ENCODE results near the gene MVP. TPM values are rescaled to one million over a fixed set of nuclear protein-coding genes. Genes with fewer than 3 reads are reported as not detected.
"Not testable (repeated sequence)": the region's sequence is repeated elsewhere in the genome, so short reads cannot be mapped to it uniquely, and the experiment has no call there.

Gene MVP
- total RNA-seq, 4 donors from 2014 or later, result 101 to 156 (median 123) TPM

DNA sequence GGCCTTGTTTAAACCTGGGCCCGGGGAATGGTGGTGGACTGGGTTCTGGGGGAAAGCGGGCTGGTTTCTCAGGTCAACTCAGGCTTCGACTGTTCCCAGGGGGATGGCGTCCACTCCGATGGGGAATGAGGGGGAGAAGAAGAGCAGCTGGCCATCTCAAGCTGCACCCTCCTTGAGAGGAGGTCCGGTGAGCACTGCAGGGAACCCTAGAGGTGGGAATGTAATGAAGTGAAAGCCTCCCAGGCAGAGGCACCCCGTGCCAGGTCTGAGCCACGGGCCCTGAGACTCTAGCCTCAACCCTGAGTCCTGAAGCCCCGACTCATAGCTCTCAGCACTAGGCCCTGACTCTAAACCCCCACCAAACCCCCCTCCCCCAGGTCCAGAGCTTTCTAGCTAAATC is 43.9 kb downstream of the MVP start:
- Histone ChIP-seq H3K27ac (replicated peaks in 1 of 4) (peak overlapping the region in 1 of 4 donors; percentile 86), H3K27me3 (no peaks in the 10 kb centered on the region), H3K4me3 (no peak overlapping the region), H3K9me3 (no peaks in the 10 kb centered on the region), H3K36me3 (peaks cover 11 to 22% (median 22%) of the 10 kb centered on the region in 4 donors), H3K4me1 (peaks cover 17 to 29% (median 26%) of the 10 kb centered on the region in 4 donors)
- DNase-seq (ENCODE audit: extremely low spot score), result no peak
- TF ChIP-seq POLR2A (IDR thresholded peaks at IDR 0.05; ENCODE audit: low read depth) (no peak), EP300 (IDR thresholded peaks at IDR 0.05) (no peak), POLR2AphosphoS5 (IDR thresholded peaks at IDR 0.05) (no peak), CTCF (IDR thresholded peaks at IDR 0.05) (no peak)
- intact Hi-C loops (cut with DNase I), result loop anchor here (10.0 kb wide), 1 partner anchor 141 kb away; no protein-coding TSS in a partner anchor
- WGBS, result 82% methylated on average over 5 of the region's 9 CpGs

- Histone ChIP-seq H3K27ac (replicated peaks in 1 of 4) (no peak overlapping the region), H3K27me3 (peaks cover 0 to 12% (median 0%) of the 10 kb centered on the region in 4 donors), H3K36me3 (no peaks in the 10 kb centered on the region), H3K4me3 (no peak overlapping the region), H3K4me1 (peaks cover 0 to 5% (median 5%) of the 10 kb centered on the region in 4 donors), H3K9me3 (no peaks in the 10 kb centered on the region)
- 72% methylated on average over 8 of the region's 8 CpGs for WGBS
- TF ChIP-seq POLR2AphosphoS5 (IDR thresholded peaks at IDR 0.05), result no peak
- TF ChIP-seq CTCF (IDR thresholded peaks at IDR 0.05), result no peak
- no peak for TF ChIP-seq POLR2A (IDR thresholded peaks at IDR 0.05; ENCODE audit: low read depth)
- no peak for TF ChIP-seq EP300 (IDR thresholded peaks at IDR 0.05)
- intact Hi-C loops (cut with DNase I), result loop anchor here (10.0 kb wide), 1 partner anchor 136 kb away; no protein-coding TSS in a partner anchor
- DNase-seq (ENCODE audit: extremely low spot score), result no peak
Measured at GRCh38 chr16:29868396-29869009, 48.2 kb downstream of the MVP start.

DNA sequence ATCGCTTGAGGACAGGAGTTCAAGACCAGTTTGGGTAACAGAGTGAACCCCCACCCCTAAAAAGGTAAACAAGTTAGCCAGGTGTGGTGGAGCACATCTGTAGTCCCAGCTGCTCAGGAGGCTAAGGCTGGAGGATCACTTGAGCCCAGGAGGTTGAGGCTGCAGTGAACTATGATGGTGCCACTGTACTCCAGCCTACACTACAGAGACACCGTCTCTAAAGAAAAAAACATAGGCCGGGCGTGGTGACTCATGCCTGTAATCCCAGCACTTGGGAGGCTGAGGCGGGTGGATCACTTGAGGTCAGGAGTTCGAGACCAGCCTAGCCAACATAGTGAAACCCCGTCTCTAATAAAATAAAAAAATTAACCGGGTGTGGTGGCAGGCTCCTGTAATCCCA is 48.8 kb downstream of the MVP start:
- not testable (repeated sequence) for H3K9me3 ChIP-seq; DNase-seq (ENCODE audit: extremely low spot score); H3K27ac ChIP-seq (replicated peaks in 1 of 4); H3K4me1 ChIP-seq; H3K36me3 ChIP-seq; H3K4me3 ChIP-seq
- peaks cover 0 to 12% (median 0%) of the 10 kb centered on the region in 4 donors for H3K27me3 ChIP-seq
- intact Hi-C loops (cut with DNase I), result loop anchor here (10.0 kb wide), 1 partner anchor 136 kb away; no protein-coding TSS in a partner anchor
- 95% methylated on average over 8 of the region's 8 CpGs for WGBS

- 93% methylated on average over 12 of the region's 16 CpGs for WGBS
- intact Hi-C loops (cut with DNase I), result no loop called here
- Histone ChIP-seq H3K27ac (replicated peaks in 1 of 4) (no peak overlapping the region), H3K36me3 (no peaks in the 10 kb centered on the region), H3K4me3 (no peak overlapping the region), H3K27me3 (peaks cover 0 to 35% (median 8%) of the 10 kb centered on the region in 4 donors), H3K4me1 (peaks cover 0 to 9% (median 4%) of the 10 kb centered on the region in 4 donors), H3K9me3 (peaks cover 0 to 4% (median 0%) of the 10 kb centered on the region in 4 donors)
- TF ChIP-seq POLR2A (IDR thresholded peaks at IDR 0.05; ENCODE audit: low read depth), result no peak
- TF ChIP-seq POLR2AphosphoS5 (IDR thresholded peaks at IDR 0.05), result no peak
- no peak for TF ChIP-seq EP300 (IDR thresholded peaks at IDR 0.05)
- no peak for DNase-seq (ENCODE audit: extremely low spot score)
Measured at GRCh38 chr16:29871822-29872546, 51.7 kb downstream of the MVP start.

GRCh38 chr16:29873319-29873718 is 53.1 kb downstream of the MVP start:
- no peaks in the 10 kb centered on the region for H3K36me3 ChIP-seq
- WGBS, result 97% methylated on average over 6 of the region's 26 CpGs
- H3K4me1 ChIP-seq, result peaks cover 0 to 16% (median 8%) of the 10 kb centered on the region in 4 donors
- H3K9me3 ChIP-seq, result peaks cover 0 to 4% (median 0%) of the 10 kb centered on the region in 4 donors
- intact Hi-C loops (cut with DNase I), result no loop called here
- H3K4me3 ChIP-seq, result no peak overlapping the region
- TF ChIP-seq POLR2AphosphoS5 (IDR thresholded peaks at IDR 0.05), result no peak
- no peak for TF ChIP-seq CTCF (IDR thresholded peaks at IDR 0.05)
- no peak for TF ChIP-seq POLR2A (IDR thresholded peaks at IDR 0.05; ENCODE audit: low read depth)
- TF ChIP-seq EP300 (IDR thresholded peaks at IDR 0.05), result no peak
- H3K27ac ChIP-seq (replicated peaks in 1 of 4), result no peak overlapping the region
- no peak for DNase-seq (ENCODE audit: extremely low spot score)
- H3K27me3 ChIP-seq, result peaks cover 0 to 49% (median 21%) of the 10 kb centered on the region in 4 donors
